K562 (cell line): ENCODE results near the gene ZNF646.

ENCODE experiments used
- CTCF ChIP-seq, 3 experiments: IDR thresholded peaks in 2 of 3; conservative IDR thresholded peaks in 1 of 3; 2 replicates each; pipeline ENCODE4 v1.5.1; 2011 to 2012; ENCODE audit warnings: low read length in 3 of 3, mild to moderate bottlenecking in 3 of 3, control low read depth in 2 of 3, improper control_type of control experiment in 1 of 3, inconsistent platforms in 1 of 3, low read depth in 1 of 3, mixed read lengths in 1 of 3, moderate library complexity in 1 of 3; ENCODE audit not compliant: insufficient read depth in 2 of 3
- HMG20B ChIP-seq: fragments of 250-450 bp; sonication (Bioruptor Pico); IDR thresholded peaks from 2 replicates; pipeline ENCODE4 v1.5.0; 2021; ENCODE audit warnings: mild to moderate bottlenecking
- NRF1 ChIP-seq, 2 experiments: fragments of 450-650 bp; IDR thresholded peaks in 1 of 2; conservative IDR thresholded peaks in 1 of 2; 2 replicates each; pipeline ENCODE4 v1.6.1; 2014; ENCODE audit warnings: mild to moderate bottlenecking in 2 of 2
- PHF21A ChIP-seq: fragments of 450-650 bp; IDR thresholded peaks from 2 replicates; pipeline ENCODE4 v1.6.1; 2017; ENCODE audit warnings: low read depth, borderline replicate concordance
- YY1 ChIP-seq, 3 experiments: IDR thresholded peaks; 2 replicates each; pipeline ENCODE4 v1.6.1; 2011; ENCODE audit warnings: low read length in 2 of 3, mild to moderate bottlenecking in 2 of 3, moderate library complexity in 2 of 3, borderline replicate concordance in 1 of 3, control low read depth in 1 of 3, low read depth in 1 of 3; ENCODE audit not compliant: insufficient read depth in 3 of 3, insufficient replicate concordance in 2 of 3, control insufficient read depth in 1 of 3, insufficient read length in 1 of 3; ENCODE audit errors: extremely low read depth in 1 of 3
- ZFX ChIP-seq: sonication (generic); formaldehyde crosslinking; IDR thresholded peaks from 2 replicates; pipeline ENCODE4 v1.8.0; 2022; ENCODE audit warnings: mild to moderate bottlenecking, missing genetic modification reagents, moderate library complexity
- TF ChIP-seq, protein P1 (sequence below): fragments of 250-450 bp; sonication (Bioruptor Pico); IDR thresholded peaks from 2 replicates; pipeline ENCODE4 v1.8.0; 2021; ENCODE audit warnings: mild to moderate bottlenecking, moderate library complexity

DNA sequence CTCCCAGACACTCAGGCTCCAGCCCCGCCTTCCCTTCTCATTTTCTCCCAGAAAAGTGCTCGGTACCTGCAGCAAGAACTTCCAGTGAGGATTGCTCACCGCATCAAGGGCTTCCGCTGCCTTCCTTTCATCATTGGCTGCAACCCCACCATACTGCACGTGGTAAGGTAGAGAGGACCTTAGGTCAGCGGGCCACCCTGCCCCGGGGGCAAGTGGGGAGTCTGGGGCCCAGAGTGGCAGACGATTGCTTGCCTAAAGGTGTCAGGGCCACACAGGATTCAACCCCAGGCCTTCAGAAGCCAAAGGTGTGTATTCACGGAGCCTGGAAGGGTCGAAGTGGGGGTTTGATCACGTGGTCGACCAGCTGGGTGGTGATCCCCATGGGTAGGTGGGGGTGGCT lies 35.4 kb downstream of the ZNF646 start:
- TF ChIP-seq YY1 (IDR thresholded peaks at IDR 0.05; ENCODE audit: borderline replicate concordance in 1 of 3, control insufficient read depth in 1 of 3, extremely low read depth in 1 of 3, insufficient read depth in 3 of 3, insufficient read length in 1 of 3, insufficient replicate concordance in 2 of 3, low read depth in 1 of 3, low read length in 2 of 3): no peak
- TF ChIP-seq, protein P1, sequence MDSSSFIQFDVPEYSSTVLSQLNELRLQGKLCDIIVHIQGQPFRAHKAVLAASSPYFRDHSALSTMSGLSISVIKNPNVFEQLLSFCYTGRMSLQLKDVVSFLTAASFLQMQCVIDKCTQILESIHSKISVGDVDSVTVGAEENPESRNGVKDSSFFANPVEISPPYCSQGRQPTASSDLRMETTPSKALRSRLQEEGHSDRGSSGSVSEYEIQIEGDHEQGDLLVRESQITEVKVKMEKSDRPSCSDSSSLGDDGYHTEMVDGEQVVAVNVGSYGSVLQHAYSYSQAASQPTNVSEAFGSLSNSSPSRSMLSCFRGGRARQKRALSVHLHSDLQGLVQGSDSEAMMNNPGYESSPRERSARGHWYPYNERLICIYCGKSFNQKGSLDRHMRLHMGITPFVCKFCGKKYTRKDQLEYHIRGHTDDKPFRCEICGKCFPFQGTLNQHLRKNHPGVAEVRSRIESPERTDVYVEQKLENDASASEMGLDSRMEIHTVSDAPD (CRISPR knock-in tag): no peak
- TF ChIP-seq HMG20B (CRISPR knock-in tag): no peak
- TF ChIP-seq ZFX (CRISPR knock-in tag): no peak
- TF ChIP-seq NRF1 (conservative IDR thresholded peaks at IDR 0.05 in 1 of 2, IDR thresholded peaks at IDR 0.05 in 1 of 2): no peak
- no peak for TF ChIP-seq CTCF (IDR thresholded peaks at IDR 0.05 in 2 of 3, conservative IDR thresholded peaks at IDR 0.05 in 1 of 3; ENCODE audit: insufficient read depth in 2 of 3, low read depth in 1 of 3, low read length in 3 of 3)
- no peak for TF ChIP-seq PHF21A
